Kidney epithelial cell (primary cell): ENCODE results near the gene KIF22. TPM values are rescaled to one million over a fixed set of nuclear protein-coding genes. Genes with fewer than 3 reads are reported as not detected.

Source experiments
- DNase-seq: peaks from one replicate; pipeline ENCODE4 v3.0.0-alpha.2; 2010; ENCODE audit warnings: low read depth
- H3K27me3 ChIP-seq: 2 replicates; pipeline ENCODE4 v1.6.0; 2011; ENCODE audit warnings: low read length; ENCODE audit not compliant: control insufficient read depth, insufficient read depth
- H3K36me3 ChIP-seq: 2 replicates; pipeline ENCODE4 v1.5.1; 2011; ENCODE audit warnings: low read length; ENCODE audit not compliant: control insufficient read depth, insufficient read depth
- H3K4me3 ChIP-seq: 2 replicates; pipeline ENCODE4 v1.5.1; 2011; ENCODE audit warnings: low read depth, mild to moderate bottlenecking, control low read depth, low read length
- CTCF ChIP-seq: IDR thresholded peaks from 2 replicates; pipeline ENCODE4 v1.5.1; 2011; ENCODE audit warnings: mild to moderate bottlenecking, moderate library complexity, low read length, control low read depth, inconsistent platforms; ENCODE audit not compliant: insufficient read depth, poor library complexity, severe bottlenecking
- total RNA-seq: library from RNA; depleted of rRNA; stranded (reverse); fragments of >200 nt; gene quantifications from 2 replicates; pipeline ENCODE4 v1.2.3, GENCODE V29; 2015

The KIF22 gene
- total RNA-seq, 1 donor from 2014 or later: 24.2 TPM

- no peaks in the 10 kb centered on the region for H3K27me3 ChIP-seq
- no peaks in the 10 kb centered on the region for H3K36me3 ChIP-seq
- TF ChIP-seq CTCF: no peak
- no peak overlapping the region for H3K4me3 ChIP-seq
- no peak for DNase-seq
Measured at GRCh38 chr16:29814592-29814991, 24.0 kb downstream of the KIF22 start.

DNA sequence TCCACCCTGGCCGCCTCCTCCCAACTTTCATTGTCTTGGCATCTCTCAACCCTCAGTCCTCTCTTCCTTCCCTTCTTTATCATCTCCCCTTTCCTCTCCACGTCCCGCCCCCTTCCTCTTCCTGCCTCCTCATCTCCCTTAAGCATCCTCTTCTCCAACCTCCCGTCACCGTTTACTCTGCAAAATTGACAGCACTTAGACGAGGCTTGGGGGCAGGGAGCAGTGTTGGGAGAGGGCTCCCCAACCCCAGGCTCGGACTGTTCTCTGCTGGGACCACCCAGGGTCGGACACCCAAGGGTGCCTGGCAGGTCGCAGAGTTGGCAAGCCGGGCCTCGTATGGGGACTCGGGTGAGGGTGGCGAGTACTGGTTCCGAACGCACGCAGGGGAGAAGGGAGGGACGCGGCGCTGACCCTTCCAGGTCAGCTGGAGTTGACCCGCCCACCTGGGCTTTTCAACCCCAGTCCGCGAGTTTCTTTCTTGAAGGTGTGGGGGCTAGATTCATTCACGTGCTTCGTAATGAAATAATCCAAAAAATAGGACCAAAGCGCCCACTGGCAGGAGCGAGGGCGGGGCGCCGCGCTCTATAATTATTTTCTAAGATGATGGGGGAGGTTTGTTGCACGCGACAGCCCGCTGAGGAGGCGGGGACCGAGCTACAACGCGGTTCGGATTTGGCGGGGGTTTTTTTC lies 24.6 kb downstream of the KIF22 start:
- H3K4me3 ChIP-seq: peak overlapping the region; percentile 75
- TF ChIP-seq CTCF: no peak
- no peaks in the 10 kb centered on the region for H3K27me3 ChIP-seq
- H3K36me3 ChIP-seq: no peaks in the 10 kb centered on the region
- no peak for DNase-seq

DNA sequence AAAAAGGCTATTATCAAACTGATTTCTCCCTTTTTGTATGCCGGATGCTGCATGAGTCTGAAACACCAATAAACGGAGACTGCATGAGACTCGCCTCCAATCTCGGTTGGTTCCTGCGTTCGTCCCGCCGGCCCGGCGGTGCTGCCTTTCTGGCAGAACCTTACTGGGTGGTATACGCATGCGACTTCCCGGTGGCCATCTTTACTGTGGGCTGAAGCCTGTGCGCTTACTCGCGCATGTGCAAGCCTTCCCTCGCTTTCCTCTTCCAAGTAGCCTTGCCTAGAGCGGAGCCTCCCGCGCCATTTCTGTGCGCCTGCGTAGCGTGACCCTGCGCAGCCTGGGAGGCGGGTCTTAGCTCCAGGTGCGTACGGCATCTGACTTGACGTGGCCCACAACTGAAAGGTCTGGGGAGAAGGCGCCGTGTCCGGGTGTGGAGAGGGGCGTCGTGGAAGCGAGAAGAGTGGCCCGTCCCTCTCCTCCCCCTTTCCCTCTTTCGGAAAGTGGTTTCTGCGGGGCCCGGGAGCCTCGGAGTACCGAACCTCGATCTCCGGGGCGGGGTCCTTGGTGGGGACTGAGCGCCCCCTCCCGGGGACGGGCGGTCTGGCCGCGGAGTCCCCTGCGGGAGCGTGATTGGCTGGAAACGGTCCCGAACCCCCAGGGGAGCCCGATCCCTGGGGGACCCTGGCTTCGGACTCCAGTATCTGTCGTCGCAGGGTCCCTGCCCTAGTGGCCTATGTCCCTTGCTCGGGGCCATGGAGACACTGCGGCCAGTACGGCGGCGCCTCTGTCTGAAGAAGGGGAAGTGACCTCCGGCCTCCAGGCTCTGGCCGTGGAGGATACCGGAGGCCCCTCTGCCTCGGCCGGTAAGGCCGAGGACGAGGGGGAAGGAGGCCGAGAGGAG lies 25.5 kb downstream of the KIF22 start, which contains the start of gene PAGR1:
PAGR1 (plus strand) TSS at position 360 of the 901 bp plus-strand sequence; CDS start at position 734, 374 bp downstream.
- peak; percentile 99 for DNase-seq
- no peaks in the 10 kb centered on the region for H3K36me3 ChIP-seq
- TF ChIP-seq CTCF: peak; percentile 93
- peak within 1 kb of the TSS; percentile 75 for H3K4me3 ChIP-seq
- no peaks in the 10 kb centered on the region for H3K27me3 ChIP-seq

GRCh38 chr16:29816694-29817441 lies 26.3 kb downstream of the KIF22 start:
- DNase-seq: no peak
- H3K36me3 ChIP-seq: no peaks in the 10 kb centered on the region
- H3K4me3 ChIP-seq: peak overlapping the region; percentile 75
- H3K27me3 ChIP-seq: no peaks in the 10 kb centered on the region
- no peak for TF ChIP-seq CTCF

DNA sequence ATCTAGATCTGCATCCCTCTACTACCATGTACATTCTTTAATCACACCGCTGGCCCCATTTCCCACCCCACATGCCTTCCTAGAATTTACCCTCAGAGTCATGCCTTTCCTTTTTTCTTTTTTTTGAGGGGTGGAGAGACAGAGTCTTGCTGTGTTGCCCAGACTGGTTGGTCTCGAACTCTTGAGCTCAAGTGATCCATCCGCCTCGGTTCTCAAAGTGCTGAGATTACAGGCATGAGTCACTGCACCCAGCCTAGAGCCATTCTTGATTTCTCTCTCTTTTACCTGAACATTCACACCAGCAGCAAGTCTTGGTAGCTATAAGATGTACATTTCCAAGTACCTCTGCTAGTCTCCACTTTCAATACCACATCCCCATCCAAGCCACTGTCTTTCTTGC lies 27.5 kb downstream of the KIF22 start:
- no peak for DNase-seq
- H3K4me3 ChIP-seq: no peak overlapping the region
- TF ChIP-seq CTCF: no peak

More for the DNA sequence above, 27.5 kb downstream of the KIF22 start:
- Histone ChIP-seq H3K27me3 (no peaks in the 10 kb centered on the region), H3K36me3 (no peaks in the 10 kb centered on the region)
